Parathyroid adenoma (tissue), 2 donors: ENCODE data around the gene RNF214.

Experiments
- H2AFZ ChIP-seq: fragments of 300-600 bp; sonication (generic); one replicate; pipeline ENCODE4 v1.7.0; 2017; ENCODE audit warnings: antibody characterized with exemption, mild to moderate bottlenecking
- H3K27ac ChIP-seq: fragments of 300-600 bp; sonication (generic); one replicate; pipeline ENCODE4 v1.7.0; 2017
- H3K27me3 ChIP-seq: fragments of 300-600 bp; sonication (generic); one replicate; pipeline ENCODE4 v1.7.0; 2017; ENCODE audit warnings: low read length; ENCODE audit not compliant: control insufficient read depth, insufficient read depth
- H3K36me3 ChIP-seq: fragments of 300-600 bp; sonication (generic); one replicate; pipeline ENCODE4 v1.7.0; 2017; ENCODE audit warnings: low read length; ENCODE audit not compliant: control insufficient read depth, insufficient read depth
- H3K4me1 ChIP-seq: fragments of 300-600 bp; sonication (generic); one replicate; pipeline ENCODE4 v1.7.0; 2017; ENCODE audit warnings: control low read depth
- H3K4me2 ChIP-seq: fragments of 300-600 bp; sonication (generic); one replicate; pipeline ENCODE4 v1.7.0; 2017; ENCODE audit warnings: low read length
- H3K4me3 ChIP-seq: fragments of 300-600 bp; sonication (generic); one replicate; pipeline ENCODE4 v1.7.0; 2017; ENCODE audit warnings: low read depth, low read length
- H3K79me2 ChIP-seq: fragments of 300-600 bp; sonication (generic); one replicate; pipeline ENCODE4 v1.7.0; 2017; ENCODE audit warnings: control low read depth
- H3K9ac ChIP-seq: fragments of 300-600 bp; sonication (generic); one replicate; pipeline ENCODE4 v1.7.0; 2017; ENCODE audit warnings: mild to moderate bottlenecking
- H3K9me3 ChIP-seq: fragments of 300-600 bp; sonication (generic); one replicate; pipeline ENCODE4 v1.7.0; 2017; ENCODE audit warnings: low read length; ENCODE audit not compliant: control insufficient read depth
- CTCF ChIP-seq: fragments of 300-600 bp; sonication (generic); IDR thresholded peaks from one replicate; pipeline ENCODE4 v1.7.0; 2017; ENCODE audit warnings: antibody characterized with exemption, mild to moderate bottlenecking
- donor health status: primary hyperparathyroidism.

The RNF214 gene

GRCh38 chr11:117225553-117226170 lies 6.8 kb upstream of the RNF214 start:
- H3K36me3 ChIP-seq, result no peaks in the 10 kb centered on the region
- no peak overlapping the region for H3K4me2 ChIP-seq
- no peaks in the 10 kb centered on the region for H3K9me3 ChIP-seq
- H3K27me3 ChIP-seq, result no peaks in the 10 kb centered on the region
- no peak overlapping the region for H2AFZ ChIP-seq
- TF ChIP-seq CTCF, result no peak
- no peak overlapping the region for H3K27ac ChIP-seq
- peaks cover 14% of the 10 kb centered on the region for H3K4me1 ChIP-seq
- no peak overlapping the region for H3K9ac ChIP-seq
- H3K4me3 ChIP-seq, result no peak overlapping the region
- H3K79me2 ChIP-seq, result peaks cover 2% of the 10 kb centered on the region

- no peak overlapping the region for H3K9ac ChIP-seq
- H2AFZ ChIP-seq, result no peak overlapping the region
- peaks cover 5% of the 10 kb centered on the region for H3K4me1 ChIP-seq
- H3K4me3 ChIP-seq, result no peak overlapping the region
- H3K4me2 ChIP-seq, result no peak overlapping the region
- TF ChIP-seq CTCF, result peak; percentile 62
- H3K36me3 ChIP-seq, result no peaks in the 10 kb centered on the region
- H3K9me3 ChIP-seq, result no peaks in the 10 kb centered on the region
- no peak overlapping the region for H3K27ac ChIP-seq
- peaks cover 3% of the 10 kb centered on the region for H3K79me2 ChIP-seq
- no peaks in the 10 kb centered on the region for H3K27me3 ChIP-seq
Measured at GRCh38 chr11:117226388-117227385, 5.8 kb upstream of the RNF214 start.

DNA sequence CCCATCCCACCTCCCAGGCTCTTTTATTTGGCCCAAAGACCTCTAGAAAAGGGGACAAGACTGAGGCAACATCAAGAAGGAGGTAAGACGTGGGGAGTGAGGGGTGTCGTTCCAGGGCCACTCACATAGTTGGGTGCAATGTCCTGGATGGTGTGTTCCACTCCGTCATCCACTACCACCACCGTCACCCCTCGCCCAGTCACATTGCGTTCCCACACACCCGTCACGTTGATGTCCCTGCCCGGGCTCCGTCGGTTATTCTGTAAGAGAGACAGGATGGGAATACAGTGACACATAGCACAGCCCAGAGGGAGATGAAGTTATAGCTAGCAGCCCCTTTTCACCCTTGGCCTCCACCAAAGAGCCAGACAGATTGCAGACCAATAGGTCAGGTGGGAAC lies 4.4 kb upstream of the RNF214 start:
- Histone ChIP-seq H3K4me3 (no peak overlapping the region), H3K27me3 (no peaks in the 10 kb centered on the region), H3K9me3 (no peaks in the 10 kb centered on the region), H3K27ac (no peak overlapping the region), H3K79me2 (peaks cover 3% of the 10 kb centered on the region), H3K9ac (no peak overlapping the region), H3K4me2 (no peak overlapping the region), H3K36me3 (no peaks in the 10 kb centered on the region), H3K4me1 (no peaks in the 10 kb centered on the region), H2AFZ (no peak overlapping the region)
- TF ChIP-seq CTCF, result no peak

DNA sequence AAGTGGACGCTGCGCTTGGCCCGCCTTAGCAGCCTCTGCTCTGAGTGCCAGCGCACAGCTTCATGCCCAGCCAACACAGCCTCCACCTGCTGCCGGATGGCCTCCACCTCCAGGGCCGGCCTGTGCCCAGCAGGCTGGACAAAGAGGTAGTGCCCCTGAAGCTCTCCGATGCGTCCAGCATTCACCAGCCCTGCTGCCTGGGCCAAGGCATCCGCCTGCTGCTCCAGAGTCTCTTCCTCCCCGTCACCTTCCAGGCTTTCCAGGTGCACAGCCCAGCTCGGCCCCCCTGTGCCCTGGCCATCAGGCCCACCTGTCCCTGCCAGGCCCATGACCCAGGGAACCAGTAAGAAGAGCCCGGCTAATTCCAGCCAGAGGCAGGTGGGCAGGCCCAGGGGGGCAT lies 3.1 kb upstream of the RNF214 start:
- Histone ChIP-seq H3K36me3 (no peaks in the 10 kb centered on the region), H3K4me1 (no peaks in the 10 kb centered on the region), H3K4me3 (no peak overlapping the region), H2AFZ (no peak overlapping the region), H3K4me2 (no peak overlapping the region), H3K27ac (no peak overlapping the region), H3K9me3 (no peaks in the 10 kb centered on the region), H3K9ac (no peak overlapping the region), H3K79me2 (peaks cover 3% of the 10 kb centered on the region), H3K27me3 (no peaks in the 10 kb centered on the region)
- TF ChIP-seq CTCF, result no peak
